HG03103 (cell line): ENCODE data around the gene SLC1A2.

Source experiments
- ATAC-seq: cut with Tn5 transposase; IDR thresholded peaks from one replicate; pipeline ENCODE4 v1.9.1; 2021; ENCODE audit warnings: low read depth; ENCODE audit not compliant: unreplicated experiment

The SLC1A2 gene

GRCh38 chr11:35277827-35278226, 141.5 kb downstream of the SLC1A2 start:
- ATAC-seq, result no peak

- no peak for ATAC-seq
These were observed 142.8 kb downstream of the SLC1A2 start for GRCh38 chr11:35276396-35277145.

GRCh38 chr11:35275786-35276170, 143.6 kb downstream of the SLC1A2 start:
- no peak for ATAC-seq

GRCh38 chr11:35274909-35275785, 144.2 kb downstream of the SLC1A2 start:
- no peak for ATAC-seq

GRCh38 chr11:35272391-35272902, 146.9 kb downstream of the SLC1A2 start:
- peak; percentile 79 for ATAC-seq

- ATAC-seq, result no peak
These were observed 148.3 kb downstream of the SLC1A2 start for GRCh38 chr11:35271031-35271430.

GRCh38 chr11:35270342-35270741, 149.0 kb downstream of the SLC1A2 start:
- ATAC-seq, result no peak

- no peak for ATAC-seq
These were observed 151.9 kb downstream of the SLC1A2 start for GRCh38 chr11:35267504-35267903.

GRCh38 chr11:35265755-35266454, 153.5 kb downstream of the SLC1A2 start:
- no peak for ATAC-seq

GRCh38 chr11:35262735-35263134, 156.6 kb downstream of the SLC1A2 start:
- no peak for ATAC-seq

- no peak for ATAC-seq
These were observed 157.3 kb downstream of the SLC1A2 start for GRCh38 chr11:35262056-35262455.

- ATAC-seq, result no peak
These were observed 158.2 kb downstream of the SLC1A2 start for GRCh38 chr11:35261197-35261596.

GRCh38 chr11:35260342-35260985, 158.9 kb downstream of the SLC1A2 start:
- ATAC-seq, result no peak

- no peak for ATAC-seq
These were observed 159.8 kb downstream of the SLC1A2 start for GRCh38 chr11:35259529-35259928.

- ATAC-seq, result peak; percentile 100
These were observed 162.1 kb downstream of the SLC1A2 start for GRCh38 chr11:35257281-35257680.

GRCh38 chr11:35256296-35256695, 163.1 kb downstream of the SLC1A2 start:
- no peak for ATAC-seq

- ATAC-seq, result no peak
These were observed 163.8 kb downstream of the SLC1A2 start for GRCh38 chr11:35255514-35255913.

- no peak for ATAC-seq
These were observed 166.1 kb downstream of the SLC1A2 start for GRCh38 chr11:35253237-35253636.

GRCh38 chr11:35250621-35251020, 168.7 kb downstream of the SLC1A2 start:
- ATAC-seq, result no peak

- ATAC-seq, result no peak
These were observed 169.2 kb downstream of the SLC1A2 start for GRCh38 chr11:35250192-35250591.
